GM10266 (cell line): ENCODE measurements around the gene MAP1LC3B.

Experiments
- DNase-seq: peaks from one replicate; pipeline ENCODE4 v3.0.0; 2012; ENCODE audit errors: extremely low spot score
- CTCF ChIP-seq: IDR thresholded peaks from 2 replicates; pipeline ENCODE4 v1.5.1; 2012; ENCODE audit warnings: mild to moderate bottlenecking, low read depth; ENCODE audit not compliant: control insufficient read depth, insufficient read depth; ENCODE audit errors: missing control alignments

Gene MAP1LC3B

GRCh38 chr16:87435372-87436224 is 43.5 kb downstream of the MAP1LC3B start:
- DNase-seq: no peak
- TF ChIP-seq CTCF: no peak

- DNase-seq: no peak
- no peak for TF ChIP-seq CTCF
These were observed 44.4 kb downstream of the MAP1LC3B start for GRCh38 chr16:87436225-87437172.

GRCh38 chr16:87437327-87437726 is 45.2 kb downstream of the MAP1LC3B start:
- DNase-seq: no peak
- TF ChIP-seq CTCF: no peak

GRCh38 chr16:87437911-87438610 is 45.9 kb downstream of the MAP1LC3B start:
- no peak for DNase-seq
- no peak for TF ChIP-seq CTCF

- no peak for DNase-seq
- TF ChIP-seq CTCF: no peak
These were observed 46.5 kb downstream of the MAP1LC3B start for GRCh38 chr16:87438611-87438985.

GRCh38 chr16:87439926-87440325 is 47.8 kb downstream of the MAP1LC3B start:
- TF ChIP-seq CTCF: no peak
- no peak for DNase-seq
